Activated T-helper 9 cell treated with anti-CD3 and anti-CD28 coated beads, Interleukin-2, amount 50 U/mL, for 16 hours (primary cell): Measurements from ENCODE around the gene COL25A1.

Experiments
- DNase-seq: peaks from one replicate; pipeline ENCODE4 v3.0.0-alpha.2; 2020; ENCODE audit warnings: low read depth

Gene COL25A1

DNA sequence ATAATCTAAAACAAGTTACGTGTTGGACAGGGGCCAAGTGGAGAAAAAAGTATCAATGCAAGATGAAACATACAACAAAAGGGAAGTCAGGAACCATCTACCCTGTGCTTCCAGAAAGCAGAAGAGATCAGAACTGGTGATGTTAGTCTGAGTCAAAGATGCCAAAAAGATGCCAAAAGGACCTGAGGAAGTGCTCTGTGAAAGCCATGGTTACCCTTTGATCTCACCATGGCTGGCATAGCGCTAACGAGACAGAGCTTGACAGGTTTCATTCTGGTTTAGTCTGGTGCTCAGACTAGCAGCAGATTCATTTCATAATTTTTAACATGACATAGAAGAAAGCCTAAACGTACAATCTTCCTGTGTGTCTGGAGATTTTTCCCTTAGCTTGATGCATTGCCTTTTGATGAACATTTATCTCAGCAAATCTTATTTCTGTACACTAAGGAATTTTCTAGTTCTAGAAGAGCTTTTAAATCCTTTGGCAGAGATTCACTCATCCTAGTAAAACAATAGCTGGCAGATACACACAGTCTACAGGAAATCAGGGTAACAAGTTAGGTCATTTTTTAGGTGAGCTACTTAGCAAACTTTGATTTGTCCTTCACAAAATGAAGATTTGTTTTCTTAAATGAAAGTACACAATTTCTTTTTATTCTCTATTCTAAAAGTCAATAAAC is 87.7 kb downstream of the COL25A1 start:
- DNase-seq, result no peak

DNA sequence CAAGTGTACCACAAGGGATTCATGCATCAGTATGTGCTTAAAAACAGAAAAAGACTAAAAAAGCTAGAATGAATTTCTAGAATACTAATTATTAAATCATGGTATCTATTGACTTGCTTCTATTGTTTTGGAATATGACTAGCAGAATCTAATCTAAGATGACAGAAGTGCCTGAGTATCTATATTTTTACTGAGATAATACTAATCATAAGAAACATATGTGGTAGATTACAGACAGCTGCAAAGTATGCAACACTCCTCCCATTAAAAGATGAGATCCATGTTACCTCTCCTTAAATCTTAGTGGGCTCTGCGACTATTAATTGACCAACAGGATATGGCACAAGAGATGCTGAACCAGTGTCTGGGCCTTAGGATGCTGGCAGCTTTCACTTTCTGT is 89.4 kb downstream of the COL25A1 start:
- no peak for DNase-seq

GRCh38 chr4:109211671-109212070 is 90.8 kb downstream of the COL25A1 start:
- DNase-seq, result no peak

- no peak for DNase-seq
These were observed 92.8 kb downstream of the COL25A1 start for GRCh38 chr4:109209647-109210046.

GRCh38 chr4:109207898-109208297 is 94.6 kb downstream of the COL25A1 start:
- no peak for DNase-seq

DNA sequence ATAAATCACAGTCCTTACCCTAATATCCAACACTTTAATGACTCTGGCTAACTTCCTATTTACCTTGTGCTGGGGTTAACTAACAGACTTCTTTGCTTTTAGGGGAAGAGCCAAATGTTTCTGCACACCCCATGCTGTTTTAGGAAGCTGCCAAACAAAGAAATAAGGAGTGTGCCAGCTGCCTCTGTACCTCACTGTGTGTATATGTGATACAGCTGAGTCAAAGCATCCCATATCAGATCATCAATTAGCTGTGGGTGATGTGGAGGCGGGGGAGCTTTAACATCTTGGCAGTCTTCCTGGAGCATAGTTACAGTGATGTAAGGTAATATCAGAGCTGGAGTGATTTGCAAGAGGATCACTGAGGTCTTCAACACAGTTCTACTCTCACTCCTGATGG is 95.4 kb downstream of the COL25A1 start:
- DNase-seq, result no peak

DNA sequence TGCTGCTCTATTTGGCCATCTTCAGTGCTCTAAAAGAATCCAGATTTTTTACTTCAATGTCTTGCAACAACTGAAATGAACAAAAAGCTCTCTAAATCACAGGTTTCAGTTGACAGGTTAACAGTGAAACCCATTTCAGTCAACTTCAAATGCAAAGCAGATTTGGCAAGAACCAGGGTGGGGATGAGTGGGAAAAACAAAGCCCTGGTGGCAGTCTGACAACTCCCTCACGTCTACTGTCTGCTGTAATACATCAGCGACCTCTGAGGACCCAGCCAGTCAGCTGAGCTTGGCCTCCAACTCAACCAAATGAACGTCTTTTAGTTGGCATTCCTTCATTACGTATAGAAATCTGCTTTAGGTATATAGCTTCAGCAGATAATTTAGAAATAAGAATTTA is 95.8 kb downstream of the COL25A1 start:
- no peak for DNase-seq

DNA sequence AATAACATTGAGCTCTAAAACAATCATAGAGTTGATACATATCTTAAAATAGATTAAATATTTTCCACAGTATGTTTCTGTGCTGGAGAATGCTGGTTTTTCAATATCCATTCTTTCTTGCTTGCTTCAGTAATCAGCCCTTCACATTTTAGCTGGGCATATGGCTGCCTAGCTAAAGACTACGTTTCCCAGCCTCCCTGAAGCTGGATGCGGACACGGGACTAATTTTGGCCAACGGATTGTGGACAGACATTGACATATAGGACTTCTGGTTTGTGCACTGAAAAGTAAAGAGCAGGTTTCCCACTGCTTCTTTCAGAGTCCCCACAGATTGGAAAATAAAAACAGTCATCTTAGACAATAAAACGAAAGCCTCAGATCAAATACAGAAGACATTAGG is 97.3 kb downstream of the COL25A1 start:
- no peak for DNase-seq

GRCh38 chr4:109199585-109199984 is 102.9 kb downstream of the COL25A1 start:
- no peak for DNase-seq

DNA sequence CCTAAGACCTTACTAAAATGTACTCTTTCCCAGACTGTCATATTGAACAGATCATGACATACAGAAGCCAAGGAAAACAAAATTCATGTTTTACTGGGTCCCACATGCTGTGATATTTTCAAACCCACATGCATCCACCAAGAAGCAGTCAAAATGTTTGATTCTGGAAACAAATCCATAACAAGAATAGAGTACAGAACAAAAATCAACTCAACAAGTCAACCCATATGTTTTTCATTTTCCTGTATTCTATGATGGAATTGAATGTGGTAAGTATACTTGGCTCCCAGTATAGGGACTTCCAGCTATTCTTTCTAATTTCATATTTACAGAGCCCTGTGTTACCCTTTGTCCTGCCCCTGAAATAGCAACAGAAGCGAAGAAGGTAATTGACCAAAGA is 106.8 kb downstream of the COL25A1 start:
- DNase-seq, result no peak

GRCh38 chr4:109191216-109191615 is 111.2 kb downstream of the COL25A1 start:
- no peak for DNase-seq

DNA sequence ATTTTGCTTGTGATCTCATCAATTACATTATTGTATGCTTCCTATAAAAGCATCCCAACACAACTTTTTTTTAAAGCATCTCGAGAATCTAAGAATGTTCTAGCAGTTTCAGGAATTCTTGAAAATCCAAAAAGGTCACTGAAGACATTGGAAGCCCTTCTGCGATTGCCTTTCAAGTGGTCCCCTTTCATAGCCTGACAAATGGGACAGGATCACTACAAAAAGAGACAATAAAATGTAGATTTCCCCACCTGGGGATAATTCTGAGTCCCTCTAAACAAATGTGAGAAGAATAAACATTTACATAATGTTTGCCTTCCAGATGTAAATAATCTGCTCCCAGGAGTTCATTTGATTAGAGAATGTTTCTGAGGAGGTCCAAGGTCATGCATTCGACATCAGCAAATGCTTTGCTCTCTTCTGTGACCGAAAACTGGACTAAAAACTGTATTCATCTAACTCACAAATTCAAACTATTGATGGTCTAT is 116.0 kb downstream of the COL25A1 start:
- no peak for DNase-seq

GRCh38 chr4:109185951-109186350 is 116.5 kb downstream of the COL25A1 start:
- DNase-seq, result no peak

- no peak for DNase-seq
These were observed 116.9 kb downstream of the COL25A1 start for GRCh38 chr4:109185548-109185947.

GRCh38 chr4:109184491-109184961 is 117.9 kb downstream of the COL25A1 start:
- no peak for DNase-seq

- no peak for DNase-seq
These were observed 118.4 kb downstream of the COL25A1 start for GRCh38 chr4:109183931-109184490.

DNA sequence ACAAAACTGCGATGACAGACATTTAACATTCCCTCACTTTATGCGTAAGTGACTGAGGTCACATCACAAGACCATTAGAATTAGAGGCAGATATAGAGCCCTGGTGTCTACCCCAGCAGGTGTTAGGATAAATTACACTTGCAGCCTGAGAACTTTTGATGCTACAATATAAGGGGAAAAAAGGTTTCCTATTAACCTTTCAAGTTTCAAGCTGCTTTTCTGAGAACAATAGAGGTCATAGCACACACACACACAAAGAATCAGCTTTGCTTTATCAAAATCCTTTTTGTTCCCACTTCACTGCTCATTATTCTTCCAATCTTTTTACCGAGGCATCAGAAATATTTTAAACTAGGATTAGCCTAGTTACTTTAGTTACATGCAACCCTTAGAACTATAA is 119.8 kb downstream of the COL25A1 start:
- DNase-seq, result no peak

DNA sequence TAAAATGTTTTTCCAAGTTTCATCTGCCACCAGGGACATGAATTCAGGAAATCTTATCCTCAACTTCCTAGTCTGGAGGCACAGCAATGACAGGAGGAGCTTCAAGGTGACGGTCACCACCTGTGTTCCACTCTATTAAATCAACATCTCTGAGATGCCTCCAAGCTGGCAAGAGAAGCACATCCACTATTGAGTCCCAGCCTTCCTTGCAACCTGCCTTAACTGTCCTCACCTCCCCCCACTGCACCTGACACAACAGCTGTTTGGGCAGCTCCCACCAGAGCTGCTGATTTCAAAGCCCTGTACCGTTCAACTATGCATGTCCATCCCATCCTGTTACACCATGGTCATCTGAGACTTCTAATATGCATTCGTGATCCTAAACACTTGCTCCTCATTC is 123.4 kb downstream of the COL25A1 start:
- DNase-seq, result no peak

- no peak for DNase-seq
These were observed 125.2 kb downstream of the COL25A1 start for GRCh38 chr4:109177096-109177810.

GRCh38 chr4:109174224-109174953 is 128.1 kb downstream of the COL25A1 start:
- DNase-seq, result no peak

DNA sequence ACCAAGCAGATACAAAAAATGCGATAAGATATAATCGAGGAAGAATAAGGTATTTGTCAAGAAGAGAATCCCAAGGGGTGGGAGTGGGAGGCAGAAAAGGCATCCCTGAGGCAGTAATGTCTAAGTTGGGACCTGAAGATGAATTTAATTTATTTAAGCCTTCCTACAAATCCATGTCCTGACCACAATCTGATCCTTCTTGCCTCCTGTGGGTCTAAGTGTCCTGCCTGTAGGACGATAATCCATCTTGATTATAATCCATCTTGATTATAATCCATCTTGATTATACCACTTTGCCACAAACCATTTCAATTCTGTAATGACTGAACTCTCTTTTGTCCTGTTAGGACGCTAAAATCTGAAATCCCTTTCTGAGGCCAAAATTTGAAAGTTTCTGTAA is 130.2 kb downstream of the COL25A1 start:
- no peak for DNase-seq

- no peak for DNase-seq
These were observed 131.4 kb downstream of the COL25A1 start for GRCh38 chr4:109171070-109171469.

DNA sequence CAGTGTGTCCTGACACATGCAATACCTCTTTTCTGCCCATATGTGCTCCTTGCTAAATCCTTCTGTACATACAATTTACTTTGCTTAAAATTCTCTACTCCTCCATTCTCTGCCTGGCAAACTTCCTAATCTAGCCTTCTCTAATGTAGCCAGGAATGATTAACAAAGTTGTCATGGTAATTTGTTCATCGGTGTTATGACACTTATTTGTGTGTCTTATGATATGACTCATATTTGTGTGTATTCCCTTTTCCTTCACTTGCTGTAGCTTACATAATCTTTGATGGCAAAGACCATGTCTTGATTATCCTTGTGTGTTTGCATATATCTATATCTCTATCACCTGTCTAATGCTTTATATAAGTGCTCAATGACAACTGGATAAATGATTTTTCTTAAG is 133.3 kb downstream of the COL25A1 start:
- DNase-seq, result no peak
